KMS-11 (cell line): ENCODE measurements around the gene BRSK2.

Source experiments
- H2AFZ ChIP-seq: fragments of 200-600 bp; sonication (generic); 2 replicates; pipeline ENCODE4 v1.6.1; 2016; ENCODE audit warnings: antibody characterized with exemption, mixed run types, low read depth
- H3K27ac ChIP-seq: fragments of 200-600 bp; sonication (generic); 2 replicates; pipeline ENCODE4 v1.6.1; 2016; ENCODE audit warnings: mild to moderate bottlenecking, mixed run types
- H3K27me3 ChIP-seq: fragments of 200-600 bp; sonication (generic); 2 replicates; pipeline ENCODE4 v1.6.1; 2017; ENCODE audit warnings: mild to moderate bottlenecking, low read depth, mixed run types, moderate library complexity; ENCODE audit not compliant: insufficient read depth
- H3K36me3 ChIP-seq: fragments of 200-600 bp; sonication (generic); 2 replicates; pipeline ENCODE4 v1.6.1; 2017; ENCODE audit warnings: mild to moderate bottlenecking, mixed run types; ENCODE audit not compliant: insufficient read depth
- H3K4me1 ChIP-seq: fragments of 200-600 bp; sonication (generic); 2 replicates; pipeline ENCODE4 v1.6.1; 2016; ENCODE audit warnings: mild to moderate bottlenecking, low read depth, mixed run types; ENCODE audit not compliant: poor library complexity, severe bottlenecking
- H3K4me2 ChIP-seq: fragments of 200-600 bp; sonication (generic); 2 replicates; pipeline ENCODE4 v1.7.0; 2016; ENCODE audit warnings: mild to moderate bottlenecking, mixed run types
- H3K4me3 ChIP-seq: fragments of 200-600 bp; sonication (generic); IDR thresholded peaks from 2 replicates; pipeline ENCODE4 v1.6.1; 2017; ENCODE audit warnings: low read depth, low read length, mixed read lengths; ENCODE audit not compliant: insufficient read depth
- H3K79me2 ChIP-seq: fragments of 200-600 bp; sonication (generic); 2 replicates; pipeline ENCODE4 v1.6.1; 2016; ENCODE audit warnings: low read depth, mixed run types; ENCODE audit not compliant: insufficient read depth
- H3K9ac ChIP-seq: fragments of 200-600 bp; sonication (generic); 2 replicates; pipeline ENCODE4 v1.6.1; 2016; ENCODE audit warnings: mild to moderate bottlenecking, mixed run types
- H4K20me1 ChIP-seq: fragments of 200-600 bp; sonication (generic); 2 replicates; pipeline ENCODE4 v1.6.1; 2016; ENCODE audit warnings: mild to moderate bottlenecking, mixed run types; ENCODE audit not compliant: insufficient read depth
- TF ChIP-seq, protein P1 (sequence below): fragments of 200-600 bp; sonication (generic); conservative IDR thresholded peaks from 2 replicates; pipeline ENCODE4 v1.6.1; 2017; ENCODE audit warnings: low read depth, mild to moderate bottlenecking, antibody characterized with exemption, low read length, moderate library complexity, mixed read lengths

Gene BRSK2

DNA sequence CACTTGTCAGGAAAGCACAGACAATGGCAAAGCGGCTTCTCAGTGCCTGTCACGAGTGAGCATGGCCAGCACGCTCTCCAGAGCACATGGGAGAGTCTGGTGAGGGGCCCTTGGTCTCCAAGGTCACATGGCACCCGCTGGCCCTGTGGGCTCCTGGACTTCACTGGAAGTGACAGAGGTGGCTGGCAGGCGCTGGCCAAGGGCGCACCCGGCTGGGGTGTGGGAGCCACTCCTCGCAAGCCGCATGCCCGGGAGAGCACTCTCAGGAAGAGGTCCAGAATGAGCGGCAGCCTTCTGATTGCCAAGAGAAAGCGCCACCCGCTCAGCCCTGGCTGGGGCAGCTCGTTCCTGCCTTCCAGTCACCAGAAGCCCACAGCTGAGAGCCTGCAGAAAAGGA, 114.0 kb downstream of the BRSK2 start:
- Histone ChIP-seq H3K79me2 (no peaks in the 10 kb centered on the region), H3K27me3 (no peaks in the 10 kb centered on the region), H3K4me3 (no peak overlapping the region), H3K27ac (no peak overlapping the region), H2AFZ (no peak overlapping the region), H3K36me3 (no peaks in the 10 kb centered on the region), H3K4me2 (no peak overlapping the region), H3K4me1 (no peaks in the 10 kb centered on the region), H3K9ac (no peak overlapping the region), H4K20me1 (no peaks in the 10 kb centered on the region)
- TF ChIP-seq, protein P1, sequence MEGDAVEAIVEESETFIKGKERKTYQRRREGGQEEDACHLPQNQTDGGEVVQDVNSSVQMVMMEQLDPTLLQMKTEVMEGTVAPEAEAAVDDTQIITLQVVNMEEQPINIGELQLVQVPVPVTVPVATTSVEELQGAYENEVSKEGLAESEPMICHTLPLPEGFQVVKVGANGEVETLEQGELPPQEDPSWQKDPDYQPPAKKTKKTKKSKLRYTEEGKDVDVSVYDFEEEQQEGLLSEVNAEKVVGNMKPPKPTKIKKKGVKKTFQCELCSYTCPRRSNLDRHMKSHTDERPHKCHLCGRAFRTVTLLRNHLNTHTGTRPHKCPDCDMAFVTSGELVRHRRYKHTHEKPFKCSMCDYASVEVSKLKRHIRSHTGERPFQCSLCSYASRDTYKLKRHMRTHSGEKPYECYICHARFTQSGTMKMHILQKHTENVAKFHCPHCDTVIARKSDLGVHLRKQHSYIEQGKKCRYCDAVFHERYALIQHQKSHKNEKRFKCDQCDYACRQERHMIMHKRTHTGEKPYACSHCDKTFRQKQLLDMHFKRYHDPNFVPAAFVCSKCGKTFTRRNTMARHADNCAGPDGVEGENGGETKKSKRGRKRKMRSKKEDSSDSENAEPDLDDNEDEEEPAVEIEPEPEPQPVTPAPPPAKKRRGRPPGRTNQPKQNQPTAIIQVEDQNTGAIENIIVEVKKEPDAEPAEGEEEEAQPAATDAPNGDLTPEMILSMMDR, result no peak

GRCh38 chr11:1504138-1504537, 114.4 kb downstream of the BRSK2 start:
- H3K4me2 ChIP-seq, result no peak overlapping the region
- no peaks in the 10 kb centered on the region for H3K79me2 ChIP-seq
- no peak overlapping the region for H3K27ac ChIP-seq
- no peak overlapping the region for H3K4me3 ChIP-seq
- no peaks in the 10 kb centered on the region for H3K27me3 ChIP-seq
- TF ChIP-seq, protein P1, result no peak
- no peaks in the 10 kb centered on the region for H4K20me1 ChIP-seq
- H3K36me3 ChIP-seq, result no peaks in the 10 kb centered on the region
- H2AFZ ChIP-seq, result no peak overlapping the region
- no peaks in the 10 kb centered on the region for H3K4me1 ChIP-seq
- H3K9ac ChIP-seq, result no peak overlapping the region

DNA sequence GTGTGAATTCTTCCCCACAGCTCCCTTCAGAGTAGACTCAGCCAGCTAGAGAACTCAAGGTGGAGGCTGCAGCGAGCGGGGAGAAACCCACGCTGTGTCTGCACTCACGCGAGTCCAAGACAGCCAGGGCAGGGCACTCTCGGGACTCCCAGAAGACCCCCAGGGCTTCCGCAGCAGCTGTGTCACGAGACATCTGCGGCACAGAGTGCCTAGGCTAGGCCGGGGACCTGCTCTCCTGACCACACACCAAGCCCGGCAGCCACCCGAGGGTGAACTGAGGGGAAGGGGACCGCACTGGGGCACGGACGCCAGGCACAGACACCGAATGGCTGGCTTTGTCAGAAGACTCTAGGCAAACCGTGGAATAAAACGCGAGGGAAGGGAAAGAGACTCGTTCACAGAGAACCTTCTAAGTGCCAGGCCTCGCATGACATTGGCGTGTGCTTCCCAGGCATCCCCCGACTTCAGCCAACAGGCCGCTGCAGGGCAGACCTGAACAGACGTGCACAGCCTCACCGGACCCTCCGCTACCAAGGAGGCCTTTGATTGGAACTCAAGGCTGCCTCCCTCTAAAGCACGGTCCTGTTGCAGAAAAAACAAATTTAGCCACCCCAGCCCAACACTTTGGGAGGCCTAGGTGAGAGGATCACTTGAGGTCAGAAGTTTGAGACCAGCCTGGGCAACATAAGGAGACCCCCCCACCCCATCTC, 115.0 kb downstream of the BRSK2 start:
- no peak overlapping the region for H2AFZ ChIP-seq
- no peaks in the 10 kb centered on the region for H3K79me2 ChIP-seq
- H4K20me1 ChIP-seq, result no peaks in the 10 kb centered on the region
- H3K36me3 ChIP-seq, result no peaks in the 10 kb centered on the region
- no peak overlapping the region for H3K9ac ChIP-seq
- no peaks in the 10 kb centered on the region for H3K27me3 ChIP-seq
- TF ChIP-seq, protein P1, result no peak
- no peak overlapping the region for H3K4me2 ChIP-seq
- H3K4me3 ChIP-seq, result no peak overlapping the region
- no peaks in the 10 kb centered on the region for H3K4me1 ChIP-seq
- no peak overlapping the region for H3K27ac ChIP-seq

GRCh38 chr11:1505480-1505879, 115.7 kb downstream of the BRSK2 start:
- no peak overlapping the region for H2AFZ ChIP-seq
- no peak overlapping the region for H3K9ac ChIP-seq
- H3K4me3 ChIP-seq, result no peak overlapping the region
- no peak overlapping the region for H3K4me2 ChIP-seq
- H3K79me2 ChIP-seq, result no peaks in the 10 kb centered on the region
- TF ChIP-seq, protein P1, result no peak
- no peak overlapping the region for H3K27ac ChIP-seq
- no peaks in the 10 kb centered on the region for H3K4me1 ChIP-seq
- H3K27me3 ChIP-seq, result no peaks in the 10 kb centered on the region
- no peaks in the 10 kb centered on the region for H4K20me1 ChIP-seq
- H3K36me3 ChIP-seq, result no peaks in the 10 kb centered on the region
